Osteoblast (primary cell): ENCODE measurements around the gene TBX3. TPM values are rescaled to one million over a fixed set of nuclear protein-coding genes. Genes with fewer than 3 reads are reported as not detected.

Source experiments
- DNase-seq: peaks from one replicate; pipeline ENCODE4 v3.0.0; 2011; ENCODE audit warnings: low spot score, mixed read lengths; ENCODE audit not compliant: insufficient read length; ENCODE audit errors: missing footprints
- H2AFZ ChIP-seq: 2 replicates; pipeline ENCODE4 v1.6.0; 2011; ENCODE audit warnings: mild to moderate bottlenecking, low read length
- H3K27ac ChIP-seq: 2 replicates; pipeline ENCODE4 v1.5.1; 2011; ENCODE audit warnings: mild to moderate bottlenecking, low read depth, low read length, moderate library complexity
- H3K27me3 ChIP-seq: 2 replicates; pipeline ENCODE4 v1.6.0; 2012; ENCODE audit warnings: mild to moderate bottlenecking, control low read depth, inconsistent platforms, low read length, moderate library complexity; ENCODE audit not compliant: insufficient read depth
- H3K36me3 ChIP-seq: 2 replicates; pipeline ENCODE4 v1.5.1; 2011; ENCODE audit warnings: mild to moderate bottlenecking, low read length, control low read depth, moderate library complexity; ENCODE audit not compliant: insufficient read depth
- H3K4me1 ChIP-seq: 2 replicates; pipeline ENCODE4 v1.5.1; 2011; ENCODE audit warnings: mild to moderate bottlenecking, low read length, control low read depth, moderate library complexity; ENCODE audit not compliant: insufficient read depth
- H3K4me2 ChIP-seq: 2 replicates; pipeline ENCODE4 v1.6.0; 2011; ENCODE audit warnings: mild to moderate bottlenecking, low read length; ENCODE audit not compliant: insufficient read depth
- H3K4me3 ChIP-seq: fragments of 200-600 bp; sonication (generic); 3 replicates; pipeline ENCODE4 v1.5.1; 2012; ENCODE audit warnings: mild to moderate bottlenecking, low read length, inconsistent platforms; ENCODE audit not compliant: insufficient read depth
- H3K79me2 ChIP-seq: 2 replicates; pipeline ENCODE4 v1.6.0; 2012; ENCODE audit warnings: mild to moderate bottlenecking, low read length, control low read depth, inconsistent platforms; ENCODE audit not compliant: insufficient read depth
- H3K9me3 ChIP-seq: 2 replicates; pipeline ENCODE4 v1.5.1; 2011; ENCODE audit warnings: low read depth, low read length, control low read depth
- H4K20me1 ChIP-seq: 2 replicates; pipeline ENCODE4 v1.6.0; 2012; ENCODE audit warnings: mild to moderate bottlenecking, low read length, control low read depth; ENCODE audit not compliant: insufficient read depth
- total RNA-seq: library from RNA; depleted of rRNA; stranded (reverse); fragments of >200 nt; gene quantifications from 2 replicates; pipeline ENCODE4 v1.2.3, GENCODE V29; 2012
- TF ChIP-seq, protein P1 (sequence below): IDR thresholded peaks from 2 replicates; pipeline ENCODE4 v1.5.1; 2011; ENCODE audit warnings: mild to moderate bottlenecking, low read depth, low read length, moderate library complexity; ENCODE audit errors: extremely low read depth

TBX3 gene
- total RNA-seq, 1 donor = 11.9 TPM

GRCh38 chr12:114685869-114686268 lies 1.9 kb upstream of the TBX3 start:
- Histone ChIP-seq H3K4me3 (no peak overlapping the region), H3K36me3 (peaks cover 4% of the 10 kb centered on the region), H3K9me3 (no peaks in the 10 kb centered on the region), H2AFZ (no peak overlapping the region), H3K27ac (no peak overlapping the region), H3K4me1 (peaks cover 12% of the 10 kb centered on the region), H4K20me1 (peaks cover 2% of the 10 kb centered on the region), H3K4me2 (no peak overlapping the region), H3K79me2 (peaks cover 26% of the 10 kb centered on the region), H3K27me3 (peaks cover 44% of the 10 kb centered on the region)
- TF ChIP-seq, protein P1, sequence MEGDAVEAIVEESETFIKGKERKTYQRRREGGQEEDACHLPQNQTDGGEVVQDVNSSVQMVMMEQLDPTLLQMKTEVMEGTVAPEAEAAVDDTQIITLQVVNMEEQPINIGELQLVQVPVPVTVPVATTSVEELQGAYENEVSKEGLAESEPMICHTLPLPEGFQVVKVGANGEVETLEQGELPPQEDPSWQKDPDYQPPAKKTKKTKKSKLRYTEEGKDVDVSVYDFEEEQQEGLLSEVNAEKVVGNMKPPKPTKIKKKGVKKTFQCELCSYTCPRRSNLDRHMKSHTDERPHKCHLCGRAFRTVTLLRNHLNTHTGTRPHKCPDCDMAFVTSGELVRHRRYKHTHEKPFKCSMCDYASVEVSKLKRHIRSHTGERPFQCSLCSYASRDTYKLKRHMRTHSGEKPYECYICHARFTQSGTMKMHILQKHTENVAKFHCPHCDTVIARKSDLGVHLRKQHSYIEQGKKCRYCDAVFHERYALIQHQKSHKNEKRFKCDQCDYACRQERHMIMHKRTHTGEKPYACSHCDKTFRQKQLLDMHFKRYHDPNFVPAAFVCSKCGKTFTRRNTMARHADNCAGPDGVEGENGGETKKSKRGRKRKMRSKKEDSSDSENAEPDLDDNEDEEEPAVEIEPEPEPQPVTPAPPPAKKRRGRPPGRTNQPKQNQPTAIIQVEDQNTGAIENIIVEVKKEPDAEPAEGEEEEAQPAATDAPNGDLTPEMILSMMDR = no peak
- peak; percentile 55 for DNase-seq

DNA sequence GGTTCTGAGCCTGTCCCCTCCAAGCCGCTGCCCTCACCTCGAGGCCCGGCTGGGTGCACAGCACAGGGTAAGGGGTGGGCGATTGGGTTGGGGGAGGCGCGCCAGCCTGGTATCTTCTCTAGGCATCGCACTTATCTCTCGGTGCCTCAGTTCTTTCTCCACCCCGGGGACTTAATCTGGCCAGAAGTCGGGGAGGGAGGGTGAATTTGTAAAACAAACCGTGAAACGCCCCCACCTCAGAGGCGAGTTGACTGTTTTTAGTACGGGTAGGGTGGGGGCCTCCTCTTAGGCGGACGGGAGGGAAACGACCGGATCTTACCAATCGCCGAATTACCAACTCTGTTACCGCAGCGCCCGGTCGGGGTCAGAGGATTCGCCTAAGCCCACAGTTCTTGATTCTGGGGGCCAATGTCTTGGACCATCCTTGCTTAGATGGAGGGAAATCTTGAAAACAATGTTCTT lies 1.4 kb upstream of the TBX3 start:
- peak; percentile 36 for DNase-seq
- Histone ChIP-seq H3K79me2 (peaks cover 31% of the 10 kb centered on the region), H2AFZ (peak overlapping the region; percentile 99), H3K4me3 (peak overlapping the region; percentile 76), H3K27me3 (peaks cover 39% of the 10 kb centered on the region), H4K20me1 (peaks cover 2% of the 10 kb centered on the region), H3K36me3 (peaks cover 8% of the 10 kb centered on the region), H3K4me2 (peak overlapping the region; percentile 93), H3K9me3 (no peaks in the 10 kb centered on the region), H3K27ac (peak overlapping the region; percentile 73), H3K4me1 (peaks cover 12% of the 10 kb centered on the region)
- TF ChIP-seq, protein P1 = no peak

DNA sequence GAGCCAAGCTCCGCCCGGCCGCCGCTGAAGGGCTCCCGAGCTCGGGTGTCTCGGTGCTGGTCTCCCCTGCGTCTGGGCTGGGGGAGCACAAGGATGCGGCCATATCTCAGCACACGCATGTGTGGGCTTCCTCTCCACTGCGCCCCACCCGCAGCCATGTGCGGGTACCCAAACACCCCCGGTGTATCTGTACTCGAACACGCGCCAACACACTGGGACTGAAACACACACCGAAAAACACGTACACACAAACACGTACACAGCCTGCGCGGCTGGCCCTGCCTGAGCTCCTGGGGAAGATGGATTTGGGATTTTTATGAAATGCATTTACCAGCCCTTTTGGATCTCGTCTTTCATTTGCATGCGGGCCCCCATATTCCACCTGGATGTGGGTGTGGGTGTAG lies 897 bp upstream of the TBX3 start:
- H3K4me3 ChIP-seq = peak overlapping the region; percentile 76
- H3K36me3 ChIP-seq = peaks cover 10% of the 10 kb centered on the region
- peak overlapping the region; percentile 99 for H2AFZ ChIP-seq
- peak; percentile 97 for DNase-seq
- peaks cover 34% of the 10 kb centered on the region for H3K27me3 ChIP-seq
- H3K9me3 ChIP-seq = no peaks in the 10 kb centered on the region
- peaks cover 12% of the 10 kb centered on the region for H3K4me1 ChIP-seq
- H4K20me1 ChIP-seq = peaks cover 2% of the 10 kb centered on the region
- peak overlapping the region; percentile 93 for H3K4me2 ChIP-seq
- H3K27ac ChIP-seq = peak overlapping the region; percentile 73
- H3K79me2 ChIP-seq = peaks cover 36% of the 10 kb centered on the region
- TF ChIP-seq, protein P1 = no peak

- TF ChIP-seq, protein P1 = no peak
- Histone ChIP-seq H3K36me3 (peaks cover 10% of the 10 kb centered on the region), H3K4me3 (peak overlapping the region; percentile 76), H3K4me2 (peak overlapping the region; percentile 93), H3K27me3 (peaks cover 22% of the 10 kb centered on the region), H3K9me3 (no peaks in the 10 kb centered on the region), H3K79me2 (peaks cover 47% of the 10 kb centered on the region), H4K20me1 (peaks cover 2% of the 10 kb centered on the region), H2AFZ (peak overlapping the region; percentile 92), H3K27ac (peak overlapping the region; percentile 86), H3K4me1 (peaks cover 12% of the 10 kb centered on the region)
- DNase-seq = peak; percentile 93
These were observed 272 bp downstream of the TBX3 start for GRCh38 chr12:114683709-114684097.
